H1 (cell line): ENCODE measurements around the gene KLHL29. TPM values are rescaled to one million over a fixed set of nuclear protein-coding genes. Genes with fewer than 3 reads are reported as not detected.

ENCODE experiments used
- USF2 ChIP-seq: IDR thresholded peaks from 2 replicates; pipeline ENCODE4 v1.6.1; 2011; ENCODE audit warnings: low read length, improper control_type of control experiment
- ZNF274 ChIP-seq: IDR thresholded peaks from 2 replicates; pipeline ENCODE4 v1.7.0; 2012; ENCODE audit warnings: low read length, borderline replicate concordance; ENCODE audit errors: extremely low read depth
- polyA plus RNA-seq, 7 experiments: library from polyadenylated mRNA; depleted of rRNA in 3 of 7; stranded (reverse) in 5 of 7; unstranded in 2 of 7; fragments of >200 nt in 5 of 7; fragments of 200-250 nt in 2 of 7; gene quantifications; 1 replicate in 5 of 7; 2 replicates in 1 of 7; 4 replicates in 1 of 7; pipeline versions ENCODE4 v1.2.1 to v1.2.3, GENCODE V29; 2011 to 2013; ENCODE audit warnings: missing spikeins in 2 of 7, mixed read lengths in 2 of 7
- total RNA-seq: library from RNA; stranded (reverse); fragmentation: NEBNext Ultra II Directional; extraction: Animal tissue kit (Norgen Biotek cat#: 25700); gene quantifications from 2 replicates; pipeline ENCODE4 v1.2.1, GENCODE V29; 2021

KLHL29 gene
- total and polyA plus RNA-seq, 2 of the 8 experiments (the other 6 are each of a cell fraction or from before 2014, with no cell fraction given), result 1.1 to 4.7 TPM

- TF ChIP-seq USF2 (no peak), ZNF274 (no peak)
These were observed 360.2 kb downstream of the KLHL29 start (continued) for GRCh38 chr2:23745068-23745725.
